Left lung (tissue), 10 donors: Measurements from ENCODE around the gene DTNB. TPM values are rescaled to one million over a fixed set of nuclear protein-coding genes. Genes with fewer than 3 reads are reported as not detected.

ENCODE experiments used
- ATAC-seq: fragments of 200-7000 bp; cut with Tn5 transposase; one replicate; pipeline ENCODE4 v1.9.1; 2020; ENCODE audit warnings: moderate library complexity
- DNase-seq, 4 donors: peaks; one replicate each; pipeline ENCODE4 v3.0.0-alpha.2; 2013 to 2020
- H3K27ac ChIP-seq, 2 donors: fragments of 200-600 bp; sonication (generic) in 1 of 2; one replicate each; pipeline versions ENCODE4 v1.5.0 to v1.8.0; 2020 to 2021
- H3K27me3 ChIP-seq, 2 donors: fragments of 200-600 bp; sonication (generic) in 1 of 2; one replicate each; pipeline versions ENCODE4 v1.5.0 to v1.8.0; 2020 to 2021
- H3K36me3 ChIP-seq, 2 donors: fragments of 200-600 bp; sonication (generic) in 1 of 2; one replicate each; pipeline versions ENCODE4 v1.5.0 to v1.8.0; 2020 to 2021
- H3K4me1 ChIP-seq, 2 donors: fragments of 200-600 bp; one replicate each; pipeline ENCODE4 v1.8.0; 2021
- H3K4me3 ChIP-seq, 2 donors: fragments of 200-600 bp; sonication (generic) in 1 of 2; one replicate each; pipeline versions ENCODE4 v1.5.0 to v1.8.0; 2020 to 2021; ENCODE audit warnings: mild to moderate bottlenecking in 1 of 2
- H3K9me3 ChIP-seq, 2 donors: fragments of 200-600 bp; sonication (generic) in 1 of 2; one replicate each; pipeline versions ENCODE4 v1.5.0 to v1.8.0; 2020 to 2021
- intact Hi-C, 2 donors: fragments of 100-400 bp; cut with DNase I; formaldehyde crosslinking; loops; one replicate each; pipeline versions ENCODE4 v1.11.2 to v1.14.2; 2022
- polyA plus RNA-seq, 6 donors: library from polyadenylated mRNA; unstranded; fragments of 120-200 nt; gene quantifications; one replicate each; pipeline ENCODE4 v1.2.1, GENCODE V29; 2013; ENCODE audit not compliant: insufficient read length in 6 of 6
- total RNA-seq, 2 donors: library from RNA; stranded (reverse); fragmentation: NEBNext Ultra II Directional; extraction: Animal tissue kit (Norgen Biotek cat#: 25700); gene quantifications; one replicate each; pipeline ENCODE4 v1.2.1, GENCODE V29; 2021
- TF ChIP-seq, protein P1 (sequence below), 2 donors: fragments of 200-600 bp; sonication (generic) in 1 of 2; IDR thresholded peaks; one replicate each; pipeline versions ENCODE4 v1.5.0 to v1.8.0; 2021; ENCODE audit warnings: antibody characterized with exemption in 2 of 2
- donor health status: DM: no; HTN: yes; CAD: no.
- donor health status: DM: no; HTN: no; CAD: no.

Gene DTNB
- total and polyA plus RNA-seq, 8 donors, result 17.6 to 32.5 (median 29.5) TPM

DNA sequence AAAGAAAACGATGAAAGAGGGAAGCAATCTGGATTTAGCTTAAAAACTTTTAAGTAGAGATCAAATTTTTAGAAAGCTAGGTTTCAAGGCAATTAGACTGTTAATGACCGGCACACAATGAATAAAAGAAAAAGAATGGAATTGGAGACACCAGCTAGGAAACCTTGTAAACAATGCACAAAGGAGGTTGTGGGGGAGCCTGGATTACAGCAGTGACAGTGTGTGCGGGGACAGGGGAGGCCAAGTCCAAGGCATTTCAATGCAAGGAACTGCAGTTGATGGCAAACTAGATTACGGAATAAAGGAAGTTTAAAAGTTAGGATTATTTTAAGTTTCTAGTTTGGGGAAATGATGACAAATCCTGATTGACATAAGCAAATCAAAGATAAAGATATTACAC lies 74.5 kb downstream of the DTNB start:
- TF ChIP-seq, protein P1, sequence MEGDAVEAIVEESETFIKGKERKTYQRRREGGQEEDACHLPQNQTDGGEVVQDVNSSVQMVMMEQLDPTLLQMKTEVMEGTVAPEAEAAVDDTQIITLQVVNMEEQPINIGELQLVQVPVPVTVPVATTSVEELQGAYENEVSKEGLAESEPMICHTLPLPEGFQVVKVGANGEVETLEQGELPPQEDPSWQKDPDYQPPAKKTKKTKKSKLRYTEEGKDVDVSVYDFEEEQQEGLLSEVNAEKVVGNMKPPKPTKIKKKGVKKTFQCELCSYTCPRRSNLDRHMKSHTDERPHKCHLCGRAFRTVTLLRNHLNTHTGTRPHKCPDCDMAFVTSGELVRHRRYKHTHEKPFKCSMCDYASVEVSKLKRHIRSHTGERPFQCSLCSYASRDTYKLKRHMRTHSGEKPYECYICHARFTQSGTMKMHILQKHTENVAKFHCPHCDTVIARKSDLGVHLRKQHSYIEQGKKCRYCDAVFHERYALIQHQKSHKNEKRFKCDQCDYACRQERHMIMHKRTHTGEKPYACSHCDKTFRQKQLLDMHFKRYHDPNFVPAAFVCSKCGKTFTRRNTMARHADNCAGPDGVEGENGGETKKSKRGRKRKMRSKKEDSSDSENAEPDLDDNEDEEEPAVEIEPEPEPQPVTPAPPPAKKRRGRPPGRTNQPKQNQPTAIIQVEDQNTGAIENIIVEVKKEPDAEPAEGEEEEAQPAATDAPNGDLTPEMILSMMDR (IDR thresholded peaks at IDR 0.05), result no peak
- Histone ChIP-seq H3K9me3 (no peaks in the 10 kb centered on the region), H3K36me3 (no peaks in the 10 kb centered on the region), H3K4me3 (no peak overlapping the region), H3K27ac (no peak overlapping the region), H3K27me3 (no peaks in the 10 kb centered on the region), H3K4me1 (no peaks in the 10 kb centered on the region)
- ATAC-seq (no peak), DNase-seq (no peak)
- intact Hi-C loops, result no loop called here

DNA sequence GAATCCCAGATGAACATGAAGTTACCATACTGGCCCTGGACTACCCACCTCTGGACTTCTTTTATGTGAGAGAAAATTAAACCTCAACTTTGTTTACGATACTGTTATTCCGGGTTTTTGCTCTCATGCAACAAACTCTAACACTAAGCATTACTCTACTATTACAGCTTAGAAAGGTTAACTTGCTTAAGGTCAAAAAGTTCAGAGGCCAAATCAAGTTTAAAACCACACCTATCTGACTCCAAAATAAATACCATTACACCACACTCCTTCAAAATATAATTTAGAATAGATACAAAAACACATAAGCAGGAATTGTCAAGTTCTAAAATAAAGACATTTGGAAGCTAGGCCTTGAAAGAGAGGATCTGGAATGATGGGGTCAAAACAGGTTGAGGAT lies 75.0 kb downstream of the DTNB start:
- DNase-seq (no peak), ATAC-seq (no peak)
- no peaks in the 10 kb centered on the region for H3K9me3 ChIP-seq
- no peaks in the 10 kb centered on the region for H3K4me1 ChIP-seq
- H3K36me3 ChIP-seq, result no peaks in the 10 kb centered on the region
- no peak overlapping the region for H3K27ac ChIP-seq
- no peak overlapping the region for H3K4me3 ChIP-seq
- intact Hi-C loops, result no loop called here
- H3K27me3 ChIP-seq, result no peaks in the 10 kb centered on the region
- TF ChIP-seq, protein P1 (IDR thresholded peaks at IDR 0.05), result no peak

DNA sequence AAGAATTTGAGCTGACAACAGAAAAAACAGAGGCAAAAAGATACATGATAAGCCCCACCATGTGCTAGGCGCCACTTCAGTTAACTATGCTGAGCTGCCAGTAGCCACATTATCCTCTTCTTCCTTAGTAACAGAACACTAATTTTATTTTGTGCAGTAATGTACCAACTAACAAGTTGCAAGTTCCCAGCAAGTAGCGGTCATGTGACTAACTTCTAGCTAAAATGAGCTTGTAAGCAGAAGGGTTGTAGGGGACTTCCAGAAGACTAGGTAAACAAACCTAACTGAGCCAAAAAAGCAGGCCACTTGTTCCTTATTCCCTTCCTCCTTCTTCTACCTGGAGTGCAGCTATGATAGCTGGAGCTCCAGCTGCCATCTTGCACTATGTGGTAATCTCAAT lies 75.5 kb downstream of the DTNB start:
- Histone ChIP-seq H3K27ac (no peak overlapping the region), H3K9me3 (no peaks in the 10 kb centered on the region), H3K27me3 (no peaks in the 10 kb centered on the region), H3K4me1 (no peaks in the 10 kb centered on the region), H3K36me3 (no peaks in the 10 kb centered on the region), H3K4me3 (no peak overlapping the region)
- DNase-seq, result no peak
- intact Hi-C loops, result no loop called here
- no peak for ATAC-seq
- TF ChIP-seq, protein P1 (IDR thresholded peaks at IDR 0.05), result no peak

DNA sequence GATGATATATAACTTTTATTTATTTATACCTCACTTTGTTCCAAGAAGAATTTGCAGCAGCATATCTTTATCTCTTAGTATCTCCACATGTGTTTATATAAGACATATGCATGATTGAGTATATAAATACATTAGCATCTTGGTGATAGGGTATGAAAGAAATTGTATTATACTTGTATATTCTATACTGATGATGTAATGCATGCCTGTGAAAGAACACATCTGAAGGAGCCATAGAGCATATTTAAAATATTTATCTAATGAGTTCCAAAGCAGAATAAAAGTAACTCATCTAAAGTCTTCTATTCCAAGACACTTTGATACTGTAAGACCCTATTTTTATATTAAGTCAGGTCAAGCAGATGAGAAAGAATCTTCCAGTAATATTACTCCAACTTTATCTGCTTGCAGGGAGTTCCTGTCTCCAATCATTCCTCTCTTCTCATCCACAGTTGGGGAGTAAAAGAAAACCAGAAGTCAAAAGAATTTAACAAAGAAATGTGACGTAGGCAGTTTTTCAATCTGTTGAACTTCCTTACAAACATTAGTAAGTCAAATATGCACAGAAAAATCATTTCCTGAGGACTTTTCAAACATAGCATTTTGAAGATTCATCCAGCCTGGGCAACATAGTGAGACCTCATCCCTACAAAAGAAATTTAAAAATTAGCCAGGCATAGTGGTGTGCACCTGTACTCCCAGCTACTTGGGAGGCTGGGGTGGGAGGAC lies 76.7 kb downstream of the DTNB start:
- intact Hi-C loops, result no loop called here
- Histone ChIP-seq H3K36me3 (no peaks in the 10 kb centered on the region), H3K27me3 (no peaks in the 10 kb centered on the region), H3K27ac (no peak overlapping the region), H3K9me3 (no peaks in the 10 kb centered on the region), H3K4me3 (no peak overlapping the region), H3K4me1 (no peaks in the 10 kb centered on the region)
- DNase-seq (no peak), ATAC-seq (no peak)
- TF ChIP-seq, protein P1 (IDR thresholded peaks at IDR 0.05), result no peak

DNA sequence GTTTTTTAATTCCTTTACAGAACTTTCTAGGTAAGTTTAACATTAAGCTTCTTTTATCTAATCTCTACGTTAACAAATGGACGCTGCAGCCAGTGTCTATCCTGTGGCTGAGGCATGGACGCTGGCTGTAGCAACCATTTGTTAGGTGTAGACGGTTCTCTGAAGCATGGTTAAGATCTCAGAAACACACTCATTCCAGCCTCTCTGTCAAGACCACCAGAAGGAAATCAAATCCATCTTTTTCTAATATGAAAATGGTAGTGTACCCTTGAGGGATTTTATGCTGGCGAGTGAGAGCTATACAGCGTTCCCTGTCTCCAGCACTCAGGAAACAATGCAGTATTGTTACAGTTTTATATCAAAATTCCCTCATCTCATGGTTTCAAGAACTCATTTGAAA lies 78.0 kb downstream of the DTNB start:
- Histone ChIP-seq H3K9me3 (no peaks in the 10 kb centered on the region), H3K4me3 (no peak overlapping the region), H3K36me3 (no peaks in the 10 kb centered on the region), H3K4me1 (no peaks in the 10 kb centered on the region), H3K27me3 (no peaks in the 10 kb centered on the region), H3K27ac (no peak overlapping the region)
- DNase-seq (no peak), ATAC-seq (no peak)
- TF ChIP-seq, protein P1 (IDR thresholded peaks at IDR 0.05), result no peak
- intact Hi-C loops, result no loop called here
